Renal cortical epithelial cell (primary cell): ENCODE results near the gene CFAP57. TPM values are rescaled to one million over a fixed set of nuclear protein-coding genes. Genes with fewer than 3 reads are reported as not detected.
"Not testable (repeated sequence)": the region's sequence is repeated elsewhere in the genome, so short reads cannot be mapped to it uniquely, and the experiment has no call there.

Source experiments
- DNase-seq: peaks from one replicate; pipeline ENCODE4 v3.0.0-alpha.2; 2011; ENCODE audit warnings: low read depth
- total RNA-seq: library from RNA; depleted of rRNA; stranded (reverse); fragments of >200 nt; gene quantifications from 2 replicates; pipeline ENCODE4 v1.2.3, GENCODE V29; 2014

CFAP57 gene
- total RNA-seq: 3.9 TPM in 1 of 2 replicates, not detected in the other

GRCh38 chr1:43171876-43172526 is at the start of gene CFAP57, which contains the start of gene EBNA1BP2:
Gene CFAP57, plus strand, starts transcription at chr1:43172330. Its CDS starts 424 bp downstream, at chr1:43172754.
Gene EBNA1BP2, minus strand, starts transcription at chr1:43172290. Its CDS starts 172 bp downstream, at chr1:43172118.
- peak; percentile 92 for DNase-seq

GRCh38 chr1:43123031-43123430 is 49.1 kb upstream of the CFAP57 start:
- no peak for DNase-seq

DNA sequence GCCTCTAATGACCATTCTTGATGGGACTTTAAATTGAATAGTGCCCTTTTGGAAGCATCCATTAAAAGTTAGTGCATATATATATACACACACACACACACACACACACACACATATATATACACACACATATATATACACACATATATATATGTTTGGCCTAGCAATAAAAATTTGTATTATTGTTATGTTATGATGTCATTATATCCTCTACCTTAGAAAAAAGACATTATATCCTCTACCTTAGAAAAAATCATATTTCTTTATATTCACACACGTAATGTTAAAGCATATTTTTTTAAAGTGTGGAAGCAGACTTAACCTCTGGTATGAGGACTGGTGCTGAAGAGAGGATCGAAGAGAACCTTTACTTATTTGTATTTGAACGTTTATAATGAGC is 43.3 kb upstream of the CFAP57 start:
- DNase-seq: no peak

- DNase-seq: no peak
Measured at GRCh38 chr1:43129426-43129825, 42.7 kb upstream of the CFAP57 start.

DNA sequence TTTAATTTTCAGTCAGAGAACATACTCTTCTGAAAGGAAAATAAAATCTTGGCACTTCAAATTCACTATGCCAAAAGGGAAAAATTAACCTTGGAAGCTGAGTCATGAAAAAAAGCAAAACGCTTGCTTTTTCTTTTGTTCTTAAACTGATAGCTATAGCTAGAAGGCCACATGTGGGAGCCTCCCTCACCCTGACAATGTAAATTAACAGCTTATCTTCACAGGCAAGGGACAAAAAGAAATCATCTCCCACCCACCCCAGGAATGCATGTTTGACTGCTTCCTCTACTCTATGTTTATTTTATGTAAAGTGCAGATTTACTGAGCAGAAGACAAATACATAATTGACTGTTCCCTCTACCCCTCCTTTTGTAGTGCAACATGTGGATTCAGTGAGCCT is 38.1 kb upstream of the CFAP57 start:
- no peak for DNase-seq

DNA sequence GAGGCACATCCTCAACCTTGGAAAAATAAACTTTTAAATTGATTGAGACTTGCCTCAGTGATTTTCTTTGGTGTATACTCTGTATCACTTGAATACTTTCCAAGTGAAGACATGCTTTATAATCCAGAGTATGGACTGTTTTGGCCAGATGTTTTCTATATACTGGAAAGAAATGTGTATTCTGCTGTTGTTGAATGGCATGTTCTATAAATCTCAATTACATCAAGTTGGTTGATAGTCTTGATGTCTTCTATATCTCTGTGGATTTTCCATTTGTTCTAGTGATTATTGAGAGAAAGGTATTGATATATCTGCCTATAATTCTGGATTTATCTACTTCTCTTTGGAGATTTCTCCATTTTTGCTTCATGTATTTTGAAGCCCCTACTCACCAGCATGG is 37.5 kb upstream of the CFAP57 start:
- DNase-seq: no peak

- DNase-seq: no peak
Measured at GRCh38 chr1:43135857-43136781, 36.0 kb upstream of the CFAP57 start.

DNA sequence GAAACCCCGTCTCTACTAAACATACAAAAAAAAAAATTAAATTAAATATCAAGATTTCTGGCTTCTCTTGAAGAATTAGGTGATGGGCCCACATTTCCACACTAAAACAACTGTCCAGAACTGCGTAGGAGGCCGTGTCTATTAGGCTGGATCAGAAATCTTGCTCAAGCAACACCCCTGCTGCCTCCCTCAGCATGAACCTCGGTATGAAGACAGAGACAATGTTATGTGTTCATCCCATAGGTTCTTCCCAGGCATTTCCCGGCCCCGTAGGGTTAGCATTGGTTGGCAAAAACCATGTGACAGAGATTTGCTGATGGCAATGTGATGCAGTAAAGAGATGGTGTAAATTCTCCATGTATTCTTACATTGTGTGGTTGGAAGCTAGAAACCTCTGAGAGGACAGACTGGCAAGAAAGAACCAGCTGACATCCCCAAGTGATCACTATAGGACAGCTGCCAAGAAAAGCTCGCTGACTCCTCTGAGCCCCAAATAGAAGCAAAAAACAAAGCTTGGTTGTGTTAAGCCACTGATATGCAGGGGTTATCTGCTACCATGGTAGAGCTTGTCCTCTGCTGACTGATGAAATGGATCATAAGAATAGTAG is 34.6 kb upstream of the CFAP57 start:
- no peak for DNase-seq

GRCh38 chr1:43139295-43139694 is 32.8 kb upstream of the CFAP57 start:
- DNase-seq: not testable (repeated sequence)

DNA sequence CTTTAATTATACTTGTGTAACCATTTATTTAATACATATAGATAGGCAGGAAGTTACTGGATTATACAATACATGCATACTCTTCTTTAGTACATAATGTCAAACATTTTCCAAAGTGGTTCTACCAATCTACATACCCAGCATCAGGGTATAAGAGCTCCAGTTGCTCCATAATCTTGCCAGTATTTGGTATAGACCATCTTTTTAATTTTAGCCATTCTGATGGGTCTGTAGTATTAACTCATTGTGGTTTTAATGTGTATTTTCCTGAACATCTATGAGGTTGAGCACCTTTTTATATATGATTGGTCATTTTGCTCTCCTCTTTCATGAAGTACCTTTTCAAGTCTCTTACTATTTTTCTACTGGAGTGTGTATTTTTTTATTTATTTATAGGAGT is 32.1 kb upstream of the CFAP57 start:
- no peak for DNase-seq

- no peak for DNase-seq
Measured at GRCh38 chr1:43140583-43140982, 31.5 kb upstream of the CFAP57 start.

- no peak for DNase-seq
Measured at GRCh38 chr1:43143441-43143888, 28.7 kb upstream of the CFAP57 start.

GRCh38 chr1:43144237-43144636 is 27.9 kb upstream of the CFAP57 start:
- no peak for DNase-seq

DNA sequence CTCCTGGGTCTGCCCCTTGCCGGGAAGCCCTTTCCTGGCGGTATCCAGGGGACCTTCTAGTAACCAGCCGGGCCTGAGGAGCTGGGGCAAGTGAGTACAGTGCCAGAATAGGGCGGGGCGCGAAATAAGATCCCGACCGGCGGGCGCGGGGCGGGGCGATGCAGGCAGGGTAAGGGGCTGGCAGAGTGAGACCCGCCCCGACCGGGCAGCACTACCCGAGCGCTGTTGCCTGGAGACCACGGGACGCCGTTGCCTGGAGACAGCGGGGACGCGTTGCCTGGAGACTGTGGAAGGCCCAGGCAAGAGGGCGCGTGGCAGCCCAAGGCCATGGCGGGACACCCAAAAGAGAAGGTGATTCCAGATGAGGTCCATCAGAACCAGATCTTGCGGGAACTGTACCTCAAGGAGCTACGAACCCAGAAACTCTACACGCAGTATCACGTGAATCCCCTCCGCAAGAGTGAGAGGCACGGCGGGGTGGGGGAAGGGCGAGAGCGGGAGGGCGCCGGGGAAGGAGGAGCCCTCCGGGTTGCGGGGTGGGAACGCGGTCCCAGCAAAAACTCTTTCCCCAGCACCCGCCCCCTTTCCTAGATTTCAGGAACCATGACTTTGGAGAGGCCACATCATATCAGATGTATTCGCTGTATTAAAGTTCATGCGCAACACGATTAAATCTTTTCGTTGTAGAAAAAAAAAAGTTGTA is 24.4 kb upstream of the CFAP57 start:
- DNase-seq: peak; percentile 56

DNA sequence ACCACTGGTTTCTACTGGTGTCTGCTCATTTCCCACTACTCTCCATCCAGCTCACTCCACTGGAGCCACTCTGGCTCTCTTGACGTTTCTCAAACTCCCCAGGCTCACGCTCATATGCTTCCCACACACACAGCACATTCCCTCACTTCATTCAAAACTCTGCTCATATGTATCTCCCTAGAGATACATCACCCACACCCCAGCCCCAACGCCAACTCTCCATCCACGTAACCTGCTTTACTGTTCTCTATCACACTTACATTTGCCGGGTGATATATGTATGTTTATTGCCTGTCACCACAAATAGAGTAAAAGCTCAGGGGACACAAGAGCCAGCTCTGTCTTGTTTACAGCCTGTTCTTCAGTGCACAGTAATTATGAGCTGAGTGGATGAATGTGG is 22.2 kb upstream of the CFAP57 start:
- DNase-seq: no peak

DNA sequence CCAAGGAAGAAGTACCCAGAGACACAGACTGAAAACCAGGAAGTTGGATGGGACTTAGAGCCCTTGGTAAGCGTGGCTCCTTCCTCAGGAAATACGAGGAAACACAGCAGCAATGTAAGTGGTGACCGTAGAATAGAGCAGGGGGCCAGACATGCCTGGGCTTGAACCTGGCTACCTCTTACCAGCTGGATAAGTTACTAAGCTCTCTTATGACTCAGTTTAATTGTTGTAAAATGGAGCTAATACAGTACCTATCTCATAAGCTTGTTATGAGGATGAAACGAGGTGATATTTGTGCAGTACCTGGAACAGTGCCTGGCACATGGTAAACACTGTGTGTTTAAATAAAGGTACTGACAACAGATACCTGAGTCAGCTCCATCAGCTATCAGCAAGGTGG is 19.3 kb upstream of the CFAP57 start:
- DNase-seq: no peak

DNA sequence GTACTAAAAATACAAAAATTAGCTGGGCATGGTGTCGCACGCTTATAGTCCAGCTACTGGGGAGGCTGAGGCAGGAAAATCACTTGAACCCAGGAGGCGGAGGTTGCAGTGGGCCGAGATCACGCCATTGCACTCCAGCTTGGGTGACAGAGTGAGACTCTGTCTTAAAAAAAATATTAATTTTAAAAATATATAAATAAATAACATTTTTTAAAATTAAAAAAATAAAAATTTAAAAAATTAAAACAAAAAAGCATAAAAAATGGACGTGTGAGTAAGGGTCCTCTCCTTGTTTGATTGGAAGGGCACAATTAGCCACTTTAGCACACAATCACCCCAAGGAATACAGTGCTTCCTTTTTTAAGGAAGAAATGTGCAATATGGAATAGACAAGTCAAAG is 18.7 kb upstream of the CFAP57 start:
- DNase-seq: no peak

- DNase-seq: no peak
Measured at GRCh38 chr1:43156026-43156425, 16.1 kb upstream of the CFAP57 start.

DNA sequence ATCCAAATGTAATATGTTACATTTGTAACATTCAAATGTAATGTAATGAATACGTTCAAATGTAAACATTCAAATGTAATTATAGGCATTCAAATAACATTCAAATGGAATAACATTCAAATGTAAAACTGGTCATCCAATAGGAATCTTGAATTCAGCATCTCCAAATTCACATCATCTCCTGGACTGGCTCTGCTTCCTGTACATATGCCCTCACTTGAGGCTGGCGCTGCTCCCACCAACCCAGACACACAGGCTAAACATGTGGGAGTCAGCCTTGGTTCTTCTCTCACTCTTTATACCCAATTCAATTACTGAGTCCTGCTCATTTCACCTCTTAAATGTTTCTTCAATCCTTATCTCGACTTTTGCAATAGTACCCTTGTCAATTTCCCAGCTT is 7.0 kb upstream of the CFAP57 start:
- no peak for DNase-seq

- no peak for DNase-seq
Measured at GRCh38 chr1:43165765-43166164, 6.4 kb upstream of the CFAP57 start.

DNA sequence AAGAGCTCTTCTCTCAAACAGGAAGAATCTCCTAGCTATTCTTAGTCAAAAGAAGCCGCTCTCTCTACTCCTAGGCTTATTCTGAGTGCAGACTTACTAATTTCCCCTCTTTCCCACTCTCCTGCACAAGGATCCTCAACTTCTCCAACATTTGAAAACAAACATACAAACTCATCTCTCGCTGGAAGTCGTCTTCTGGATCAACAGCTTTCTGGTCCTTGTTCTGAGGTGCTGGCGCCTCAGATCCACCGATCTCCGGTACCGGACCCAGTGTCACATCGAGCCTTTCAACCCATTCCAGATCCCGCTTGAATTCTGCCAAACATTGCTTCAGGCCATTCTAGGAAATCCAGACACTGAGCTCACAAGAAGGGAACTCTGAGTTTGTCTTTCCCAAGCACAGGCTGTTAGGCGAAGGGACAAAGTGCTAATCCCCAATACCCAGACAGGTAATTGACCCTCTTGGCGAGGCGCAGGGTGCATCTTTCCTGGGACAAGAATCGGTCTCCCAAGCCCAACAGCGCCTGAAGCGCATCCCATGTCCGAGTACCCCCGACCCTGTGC is 736 bp upstream of the CFAP57 start:
- no peak for DNase-seq
